ENCODE data around the gene PID1.

The PID1 gene

GRCh38 chr2:229270551-229271410 is at the start of gene PID1:
TSS of gene PID1 (minus strand) at chr2:229271287. CDS start at chr2:229271043, 244 bp downstream.
- DNase-seq (ENCODE audit: low spot score) = no peak

- DNase-seq (ENCODE audit: low spot score) = no peak
Measured at GRCh38 chr2:229319558-229319957, 48.5 kb upstream of the PID1 start.

- DNase-seq (ENCODE audit: low spot score) = no peak
Measured at GRCh38 chr2:229314117-229314516, 43.0 kb upstream of the PID1 start.

GRCh38 chr2:229313591-229313990 is 42.5 kb upstream of the PID1 start:
- DNase-seq (ENCODE audit: low spot score) = no peak

- DNase-seq (ENCODE audit: low spot score) = no peak
Measured at GRCh38 chr2:229301237-229301636, 30.1 kb upstream of the PID1 start.

- DNase-seq (ENCODE audit: low spot score) = no peak
Measured at GRCh38 chr2:229300790-229301189, 29.7 kb upstream of the PID1 start.

GRCh38 chr2:229300371-229300770 is 29.3 kb upstream of the PID1 start:
- no peak for DNase-seq (ENCODE audit: low spot score)

GRCh38 chr2:229297247-229297646 is 26.2 kb upstream of the PID1 start:
- no peak for DNase-seq (ENCODE audit: low spot score)

- no peak for DNase-seq (ENCODE audit: low spot score)
Measured at GRCh38 chr2:229296536-229296935, 25.4 kb upstream of the PID1 start.

GRCh38 chr2:229296016-229296415 is 24.9 kb upstream of the PID1 start:
- DNase-seq (ENCODE audit: low spot score) = no peak

GRCh38 chr2:229287823-229288222 is 16.7 kb upstream of the PID1 start:
- DNase-seq (ENCODE audit: low spot score) = no peak

GRCh38 chr2:229282758-229283546 is 11.9 kb upstream of the PID1 start:
- no peak for DNase-seq (ENCODE audit: low spot score)

GRCh38 chr2:229279516-229279915 is 8.4 kb upstream of the PID1 start:
- DNase-seq (ENCODE audit: low spot score) = no peak

- DNase-seq (ENCODE audit: low spot score) = no peak
Measured at GRCh38 chr2:229275506-229275905, 4.4 kb upstream of the PID1 start.

- DNase-seq (ENCODE audit: low spot score) = peak; percentile 2
Measured at GRCh38 chr2:229273723-229274338, 2.7 kb upstream of the PID1 start.

GRCh38 chr2:229273006-229273722 is 2.1 kb upstream of the PID1 start:
- DNase-seq (ENCODE audit: low spot score) = no peak

- DNase-seq (ENCODE audit: low spot score) = no peak
Measured at GRCh38 chr2:229269941-229270340, 1.1 kb downstream of the PID1 start.

- no peak for DNase-seq (ENCODE audit: low spot score)
Measured at GRCh38 chr2:229269146-229269545, 1.9 kb downstream of the PID1 start.

GRCh38 chr2:229268626-229269025 is 2.5 kb downstream of the PID1 start:
- DNase-seq (ENCODE audit: low spot score) = no peak

GRCh38 chr2:229267080-229267479 is 4.0 kb downstream of the PID1 start:
- no peak for DNase-seq (ENCODE audit: low spot score)

- no peak for DNase-seq (ENCODE audit: low spot score)
Measured at GRCh38 chr2:229265727-229266126, 5.4 kb downstream of the PID1 start.

GRCh38 chr2:229261599-229261998 is 9.5 kb downstream of the PID1 start:
- no peak for DNase-seq (ENCODE audit: low spot score)

All from CD4-positive, alpha-beta T cell treated with Interleukin-15 for 4 hours (primary cell).